GM18870 (cell line): ENCODE data around the gene ZDHHC14.
A peak's percentile ranks its signal among the peaks of the same experiment; 100 is the strongest.
"Not testable (repeated sequence)": the region's sequence is repeated elsewhere in the genome, so short reads cannot be mapped to it uniquely, and the experiment has no call there.

ENCODE experiments used
- ATAC-seq: cut with Tn5 transposase; IDR thresholded peaks from one replicate; pipeline ENCODE4 v1.9.1; 2021; ENCODE audit warnings: moderate library complexity; ENCODE audit not compliant: unreplicated experiment

The ZDHHC14 gene

GRCh38 chr6:157548635-157549467 lies 167.9 kb downstream of the ZDHHC14 start:
- no peak for ATAC-seq

GRCh38 chr6:157549468-157549745 lies 168.4 kb downstream of the ZDHHC14 start:
- ATAC-seq, result no peak

GRCh38 chr6:157550114-157550989 lies 169.4 kb downstream of the ZDHHC14 start:
- ATAC-seq, result no peak

GRCh38 chr6:157551041-157551832 lies 170.2 kb downstream of the ZDHHC14 start:
- ATAC-seq, result no peak

- ATAC-seq, result no peak
Measured at GRCh38 chr6:157552081-157552747, 171.2 kb downstream of the ZDHHC14 start.

GRCh38 chr6:157552820-157553485 lies 172.0 kb downstream of the ZDHHC14 start:
- no peak for ATAC-seq

GRCh38 chr6:157554747-157555146 lies 173.8 kb downstream of the ZDHHC14 start:
- no peak for ATAC-seq

- ATAC-seq, result no peak
Measured at GRCh38 chr6:157555455-157556143, 174.6 kb downstream of the ZDHHC14 start.

GRCh38 chr6:157556144-157556645 lies 175.2 kb downstream of the ZDHHC14 start:
- ATAC-seq, result no peak

GRCh38 chr6:157556671-157557430 lies 175.9 kb downstream of the ZDHHC14 start:
- no peak for ATAC-seq

- peak; percentile 45 for ATAC-seq
Measured at GRCh38 chr6:157557559-157557958, 176.6 kb downstream of the ZDHHC14 start.

- no peak for ATAC-seq
Measured at GRCh38 chr6:157558049-157558448, 177.1 kb downstream of the ZDHHC14 start.

GRCh38 chr6:157558487-157559200 lies 177.7 kb downstream of the ZDHHC14 start:
- no peak for ATAC-seq

GRCh38 chr6:157559201-157559756 lies 178.3 kb downstream of the ZDHHC14 start:
- ATAC-seq, result no peak

- ATAC-seq, result not testable (repeated sequence)
Measured at GRCh38 chr6:157560063-157560462, 179.1 kb downstream of the ZDHHC14 start.

GRCh38 chr6:157560691-157561413 lies 179.9 kb downstream of the ZDHHC14 start:
- no peak for ATAC-seq

GRCh38 chr6:157561414-157561790 lies 180.4 kb downstream of the ZDHHC14 start:
- ATAC-seq, result peak; percentile 21
